ENCODE results near the gene VAV2. TPM values are rescaled to one million over a fixed set of nuclear protein-coding genes. Genes with fewer than 3 reads are reported as not detected.

VAV2 gene
- total and polyA plus RNA-seq, 2 of the 4 experiments (the other 2 are of a cell fraction) = 10.8 to 13.4 TPM

- Histone ChIP-seq H3K23ac (ENCODE audit: low read depth, low read length) (no peak overlapping the region), H3K9ac (ENCODE audit: low read depth, low read length) (no peak overlapping the region), H3K9me1 (ENCODE audit: insufficient read depth, low read length) (peaks cover 4% of the 10 kb centered on the region; the same call in 1 of the 2 replicates), H2BK120ac (ENCODE audit: low read depth, low read length) (no peak overlapping the region), H4K5ac (ENCODE audit: low read depth, low read length) (no peak overlapping the region), H3K56ac (ENCODE audit: extremely low read depth, insufficient read depth, low read length) (no peak overlapping the region), H3K4me3 (ENCODE audit: insufficient read depth, low read depth, low read length) (no peak overlapping the region), H2AFZ (replicated peaks; ENCODE audit: low read length, poor library complexity) (no peak overlapping the region), H4K20me1 (ENCODE audit: insufficient read depth, low read length) (no peaks in the 10 kb centered on the region), H2BK20ac (ENCODE audit: low read depth, low read length) (no peak overlapping the region), H3K27me3 (ENCODE audit: control insufficient read depth, insufficient read depth, low read length) (peaks cover 4% of the 10 kb centered on the region; the same call in 1 of the 2 replicates), H3K14ac (replicated peaks; ENCODE audit: low read depth, low read length) (no peak overlapping the region), H3K27ac (ENCODE audit: insufficient read depth, low read length) (no peak overlapping the region), H4K91ac (ENCODE audit: insufficient read depth, low read depth, low read length) (no peak overlapping the region), H2AK5ac (ENCODE audit: low read depth, low read length) (no peak overlapping the region), H2BK5ac (ENCODE audit: low read depth, low read length, poor library complexity, severe bottlenecking) (no peak overlapping the region), H3K4me1 (ENCODE audit: control insufficient read depth, insufficient read depth, low read length) (peaks cover 5% of the 10 kb centered on the region; the same call in 1 of the 2 replicates), H3K4ac (ENCODE audit: low read depth, low read length) (no peak overlapping the region), H2BK15ac (ENCODE audit: low read depth, low read length) (no peak overlapping the region), H3K9me3 (ENCODE audit: control insufficient read depth, insufficient read depth, low read length) (no peaks in the 10 kb centered on the region), H4K8ac (ENCODE audit: low read depth in 2 of 2, low read length in 2 of 2) (no peak overlapping the region), H3K4me2 (ENCODE audit: low read depth, low read length) (no peak overlapping the region), H3K36me3 (ENCODE audit: control insufficient read depth, insufficient read depth, low read length) (no peaks in the 10 kb centered on the region), H2AK9ac (replicated peaks; ENCODE audit: low read depth, low read length, poor library complexity) (no peak overlapping the region), H3K18ac (ENCODE audit: low read depth, low read length) (no peak overlapping the region), H3K79me1 (ENCODE audit: low read depth in 1 of 2, low read length in 2 of 2) (no peaks in the 10 kb centered on the region)
- DNase-seq = no peak
- POLR2A ChIA-PET (ENCODE audit: unreplicated experiment) = no interaction called here
- no TSS peak for BruUV-seq (replicated peaks)
- TF ChIP-seq RFX5 (IDR thresholded peaks at IDR 0.05; ENCODE audit: low read depth, low read length) (no peak), MXI1 (IDR thresholded peaks at IDR 0.05; ENCODE audit: borderline replicate concordance, low read depth, low read length) (no peak), USF2 (IDR thresholded peaks at IDR 0.05; ENCODE audit: low read depth, low read length) (no peak), RCOR1 (IDR thresholded peaks at IDR 0.05; ENCODE audit: insufficient replicate concordance, low read length) (no peak)
- TF ChIP-seq, protein P1, sequence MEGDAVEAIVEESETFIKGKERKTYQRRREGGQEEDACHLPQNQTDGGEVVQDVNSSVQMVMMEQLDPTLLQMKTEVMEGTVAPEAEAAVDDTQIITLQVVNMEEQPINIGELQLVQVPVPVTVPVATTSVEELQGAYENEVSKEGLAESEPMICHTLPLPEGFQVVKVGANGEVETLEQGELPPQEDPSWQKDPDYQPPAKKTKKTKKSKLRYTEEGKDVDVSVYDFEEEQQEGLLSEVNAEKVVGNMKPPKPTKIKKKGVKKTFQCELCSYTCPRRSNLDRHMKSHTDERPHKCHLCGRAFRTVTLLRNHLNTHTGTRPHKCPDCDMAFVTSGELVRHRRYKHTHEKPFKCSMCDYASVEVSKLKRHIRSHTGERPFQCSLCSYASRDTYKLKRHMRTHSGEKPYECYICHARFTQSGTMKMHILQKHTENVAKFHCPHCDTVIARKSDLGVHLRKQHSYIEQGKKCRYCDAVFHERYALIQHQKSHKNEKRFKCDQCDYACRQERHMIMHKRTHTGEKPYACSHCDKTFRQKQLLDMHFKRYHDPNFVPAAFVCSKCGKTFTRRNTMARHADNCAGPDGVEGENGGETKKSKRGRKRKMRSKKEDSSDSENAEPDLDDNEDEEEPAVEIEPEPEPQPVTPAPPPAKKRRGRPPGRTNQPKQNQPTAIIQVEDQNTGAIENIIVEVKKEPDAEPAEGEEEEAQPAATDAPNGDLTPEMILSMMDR (conservative IDR thresholded peaks at IDR 0.05; ENCODE audit: low read depth, low read length) = no peak
- WGBS, 2 experiments (ENCODE audit: extremely low coverage in 2 of 2, insufficient read length in 1 of 2) = 68% methylated on average over 4 of the region's 14 CpGs; no CpG with 5 or more reads in 1 of the 2 experiments
- no peak for ATAC-seq (ENCODE audit: low read depth)
- in situ Hi-C loops (cut with MboI; ENCODE audit: low sequenced_read_pairs) (no loop called here), intact Hi-C loops (cut with micrococcal nuclease) (no loop called here), dilution Hi-C loops (cut with HindIII; ENCODE audit: low sequenced_read_pairs, unreplicated experiment) (no loop called here)
- CTCF ChIA-PET = interaction anchor here (1.7 kb wide), 1 partner anchor 252 kb away, joined by 4 read pairs; no protein-coding TSS in a partner anchor
These were observed 250.4 kb downstream of the VAV2 start for GRCh38 chr9:133741716-133742115.
